ENCODE results near the gene TRIM4.
"Not testable (repeated sequence)": the region's sequence is repeated elsewhere in the genome, so short reads cannot be mapped to it uniquely, and the experiment has no call there.

TRIM4 gene

DNA sequence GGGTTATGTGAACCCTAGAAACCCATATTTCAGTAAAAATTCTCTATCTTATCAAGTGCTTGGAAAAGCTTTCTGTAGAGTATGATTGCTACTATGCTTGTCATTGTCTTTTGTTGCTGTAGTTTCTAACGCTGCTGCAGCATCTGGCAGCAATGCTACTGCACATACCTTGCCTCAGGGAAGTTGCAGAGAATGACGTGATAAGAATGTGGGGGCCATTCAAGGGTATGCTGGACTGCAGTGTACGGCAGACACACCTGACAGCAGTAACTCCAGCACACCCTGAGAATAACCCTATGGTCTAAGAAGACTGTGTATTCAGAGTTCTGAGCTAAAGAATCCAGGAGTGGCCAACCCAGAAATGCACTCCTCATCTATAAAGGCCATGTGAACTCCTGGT is 20.5 kb downstream of the TRIM4 start:
- H3K27ac ChIP-seq = no peak overlapping the region
- H3K36me3 ChIP-seq = peaks cover 58 to 72% (median 64%) of the 10 kb centered on the region in 11 experiments
- no peak for TF ChIP-seq Cebpa-rat (IDR thresholded peaks at IDR 0.05)
- H3K4me3 ChIP-seq = no peak overlapping the region
- H3K9me3 ChIP-seq (replicated peaks in 1 of 11) = peaks cover 0 to 10% (median 5%) of the 10 kb centered on the region in 11 experiments; a peak in 11 of 22 replicates
- no peaks in the 10 kb centered on the region for H3K27me3 ChIP-seq
- H3K4me1 ChIP-seq = peaks cover 0 to 10% (median 0%) of the 10 kb centered on the region in 10 experiments; a peak in 2 of 20 replicates
- H3K4me2 ChIP-seq = no peak overlapping the region
- no peak overlapping the region for H3K9ac ChIP-seq
- H4K20me1 ChIP-seq = peaks cover 0 to 7% (median 0%) of the 10 kb centered on the region in 11 experiments; a peak in 2 of 22 replicates

DNA sequence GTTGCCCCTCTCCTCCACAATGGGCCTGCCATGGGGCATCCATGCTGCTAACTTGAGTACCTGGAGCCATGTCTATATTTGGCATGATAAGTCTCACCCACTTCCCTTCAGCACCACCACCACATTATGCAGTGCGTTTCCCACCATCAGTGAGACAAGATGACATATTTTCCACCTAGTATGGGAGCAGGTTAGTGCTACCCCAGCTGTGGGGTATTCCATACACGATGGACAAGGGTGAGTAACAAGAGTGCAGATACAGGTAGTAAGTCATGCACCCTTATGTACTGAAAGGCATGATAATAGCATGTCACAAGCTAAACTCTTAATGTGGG is 21.3 kb downstream of the TRIM4 start:
- Histone ChIP-seq H3K4me3 (no peak overlapping the region), H3K9ac (no peak overlapping the region), H3K27me3 (no peaks in the 10 kb centered on the region), H3K36me3 (peaks cover 50 to 66% (median 57%) of the 10 kb centered on the region in 11 experiments), H4K20me1 (peaks cover 0 to 7% (median 0%) of the 10 kb centered on the region in 11 experiments; a peak in 2 of 22 replicates), H3K4me2 (no peak overlapping the region), H3K27ac (no peak overlapping the region), H3K4me1 (peaks cover 0 to 10% (median 0%) of the 10 kb centered on the region in 10 experiments; a peak in 2 of 20 replicates), H3K9me3 (replicated peaks in 1 of 11) (peaks cover 0 to 10% (median 5%) of the 10 kb centered on the region in 11 experiments; a peak in 11 of 22 replicates)
- TF ChIP-seq Cebpa-rat (IDR thresholded peaks at IDR 0.05) = no peak

DNA sequence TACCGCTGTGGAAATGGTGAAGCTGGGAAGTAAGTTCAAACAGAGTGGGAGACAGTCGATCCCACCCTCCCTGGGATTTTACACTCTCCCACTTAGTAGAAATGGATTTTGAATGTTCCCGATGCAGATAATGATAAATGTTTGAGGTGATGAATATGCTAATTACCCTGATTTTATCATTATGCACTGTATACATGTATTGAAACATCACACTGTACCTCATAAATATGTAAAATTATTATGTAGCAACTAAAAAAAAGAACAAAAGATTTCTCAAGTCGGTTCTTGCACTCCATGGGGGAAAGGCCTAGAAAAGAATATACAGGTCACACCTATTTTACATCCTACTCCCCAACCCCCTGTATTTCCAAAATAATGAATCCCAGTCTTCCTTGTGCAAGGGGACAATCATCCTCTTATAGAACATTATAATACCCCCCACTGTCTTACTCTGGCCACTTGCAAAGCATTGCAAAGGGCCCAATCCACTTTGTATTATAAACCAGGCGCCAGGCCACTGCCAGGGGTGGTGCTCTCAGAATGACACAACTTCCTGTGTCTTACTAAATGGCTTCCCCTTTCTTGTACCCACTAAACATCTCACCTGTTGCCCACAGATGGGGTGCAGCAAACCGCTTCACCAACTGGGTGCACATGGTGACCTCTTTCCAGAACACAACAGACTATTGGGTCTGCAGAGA is 21.9 kb downstream of the TRIM4 start:
- Histone ChIP-seq H3K4me2 (no peak overlapping the region), H3K27ac (no peak overlapping the region), H3K4me3 (no peak overlapping the region), H3K9me3 (replicated peaks in 1 of 11) (peaks cover 0 to 10% (median 7%) of the 10 kb centered on the region in 11 experiments; a peak in 11 of 22 replicates), H3K27me3 (no peaks in the 10 kb centered on the region), H3K9ac (no peak overlapping the region), H3K36me3 (peaks cover 50 to 66% (median 57%) of the 10 kb centered on the region in 11 experiments), H3K4me1 (peaks cover 0 to 10% (median 0%) of the 10 kb centered on the region in 10 experiments; a peak in 2 of 20 replicates), H4K20me1 (peaks cover 0 to 7% (median 0%) of the 10 kb centered on the region in 11 experiments; a peak in 2 of 22 replicates)
- TF ChIP-seq Cebpa-rat (IDR thresholded peaks at IDR 0.05) = no peak

DNA sequence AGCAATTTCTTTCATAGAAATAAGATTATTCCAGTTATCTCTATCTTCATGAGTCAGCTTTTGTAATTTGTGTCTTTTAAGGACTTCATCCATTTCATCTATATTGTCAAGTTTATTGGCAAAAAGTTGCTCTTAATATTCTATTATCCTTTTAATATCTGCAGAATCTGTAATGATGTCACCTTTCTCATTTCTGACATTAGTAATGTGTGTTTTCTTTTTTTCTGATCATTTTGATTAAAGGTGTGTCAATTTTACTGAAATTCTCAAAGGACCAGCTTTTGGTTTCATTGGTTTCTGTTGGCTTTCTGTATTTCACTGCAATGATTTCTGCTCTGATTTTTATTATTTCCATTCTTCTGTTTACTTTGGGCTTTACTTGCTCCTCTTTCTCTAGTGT is 24.6 kb downstream of the TRIM4 start:
- no peak overlapping the region for H3K9ac ChIP-seq
- H3K27ac ChIP-seq = no peak overlapping the region
- no peak for TF ChIP-seq Cebpa-rat (IDR thresholded peaks at IDR 0.05)
- H3K9me3 ChIP-seq (replicated peaks in 1 of 11) = peaks cover 13 to 32% (median 25%) of the 10 kb centered on the region in 11 experiments
- peaks cover 0 to 10% (median 0%) of the 10 kb centered on the region in 10 experiments; a peak in 2 of 20 replicates for H3K4me1 ChIP-seq
- peaks cover 0 to 4% (median 0%) of the 10 kb centered on the region in 11 experiments; a peak in 2 of 22 replicates for H4K20me1 ChIP-seq
- no peak overlapping the region for H3K4me2 ChIP-seq
- H3K27me3 ChIP-seq = no peaks in the 10 kb centered on the region
- H3K4me3 ChIP-seq = no peak overlapping the region
- peaks cover 50 to 66% (median 57%) of the 10 kb centered on the region in 11 experiments for H3K36me3 ChIP-seq

DNA sequence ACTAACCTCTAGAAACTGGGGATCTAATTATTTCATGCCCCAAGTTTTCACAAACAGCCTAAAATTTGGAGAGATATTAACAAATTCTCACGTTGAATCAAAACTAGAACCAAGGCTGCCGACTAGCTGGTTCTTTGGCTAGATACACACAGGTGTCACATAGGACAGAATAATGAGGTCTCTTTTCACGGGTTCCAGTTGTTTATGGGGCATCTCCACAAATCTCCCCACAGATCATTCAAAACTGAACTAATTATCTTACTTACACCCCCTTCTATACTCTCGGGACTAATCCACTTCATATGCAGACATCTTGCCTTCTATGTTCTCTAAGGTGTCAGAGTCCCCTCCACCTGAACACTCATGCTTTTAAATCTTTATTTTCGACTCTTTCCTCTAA is 26.1 kb downstream of the TRIM4 start:
- H3K9ac ChIP-seq = no peak overlapping the region
- H3K27ac ChIP-seq = no peak overlapping the region
- no peak overlapping the region for H3K4me2 ChIP-seq
- peaks cover 0 to 4% (median 0%) of the 10 kb centered on the region in 11 experiments; a peak in 1 of 22 replicates for H4K20me1 ChIP-seq
- H3K4me1 ChIP-seq = peaks cover 0 to 8% (median 0%) of the 10 kb centered on the region in 10 experiments; a peak in 2 of 20 replicates
- H3K36me3 ChIP-seq = peaks cover 43 to 59% (median 51%) of the 10 kb centered on the region in 11 experiments
- TF ChIP-seq Cebpa-rat (IDR thresholded peaks at IDR 0.05) = no peak
- no peak overlapping the region for H3K4me3 ChIP-seq
- peaks cover 22 to 44% (median 37%) of the 10 kb centered on the region in 11 experiments for H3K9me3 ChIP-seq (replicated peaks in 1 of 11)
- H3K27me3 ChIP-seq = no peaks in the 10 kb centered on the region

DNA sequence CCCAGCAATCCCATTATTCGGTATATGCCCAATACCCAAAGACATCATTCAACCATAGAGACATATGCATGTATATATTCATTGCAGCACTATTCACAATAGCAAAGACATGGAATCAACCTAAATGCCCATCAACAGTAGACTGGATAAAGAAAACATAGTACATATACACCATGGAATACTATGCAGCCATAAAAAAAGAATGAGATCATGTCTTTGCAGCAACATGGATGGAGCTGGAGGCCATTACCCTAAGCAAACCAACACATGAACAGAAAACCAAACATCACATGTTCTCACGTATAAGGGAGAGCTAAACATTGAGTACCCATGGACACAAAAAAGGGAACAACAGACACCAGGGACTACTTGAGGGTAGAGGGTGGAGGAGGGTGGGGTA is 29.0 kb downstream of the TRIM4 start:
- not testable (repeated sequence) for H4K20me1 ChIP-seq, H3K4me3 ChIP-seq, H3K27ac ChIP-seq, H3K27me3 ChIP-seq, H3K4me2 ChIP-seq, H3K4me1 ChIP-seq, H3K9ac ChIP-seq
- Histone ChIP-seq H3K9me3 (replicated peaks in 1 of 11) (peaks cover 26 to 53% (median 37%) of the 10 kb centered on the region in 11 experiments), H3K36me3 (peaks cover 38 to 46% (median 41%) of the 10 kb centered on the region in 11 experiments)

DNA sequence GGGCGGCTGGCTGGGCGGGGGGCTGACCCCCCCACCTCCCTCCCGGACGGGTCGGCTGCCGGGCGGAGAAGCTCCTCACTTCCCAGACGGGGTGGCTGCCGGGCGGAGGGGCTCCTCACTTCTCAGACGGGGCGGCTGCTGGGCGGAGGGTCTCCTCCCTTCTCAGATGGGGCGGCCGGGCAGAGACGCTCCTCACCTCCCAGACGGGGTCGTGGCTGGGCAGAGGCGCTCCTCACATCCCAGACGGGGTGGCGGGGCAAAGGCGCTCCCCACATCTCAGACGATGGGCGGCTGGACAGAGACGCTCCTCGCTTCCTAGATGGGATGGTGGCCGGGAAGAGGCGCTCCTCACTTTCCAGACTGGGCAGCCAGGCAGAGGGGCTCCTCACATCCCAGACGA is 31.0 kb downstream of the TRIM4 start:
- Histone ChIP-seq H3K36me3 (peaks cover 38 to 51% (median 42%) of the 10 kb centered on the region in 11 experiments), H3K9me3 (replicated peaks in 1 of 11) (peaks cover 32 to 65% (median 49%) of the 10 kb centered on the region in 11 experiments)
- not testable (repeated sequence) for H3K4me3 ChIP-seq, H4K20me1 ChIP-seq, H3K27ac ChIP-seq, H3K4me2 ChIP-seq, H3K9ac ChIP-seq, H3K27me3 ChIP-seq, H3K4me1 ChIP-seq

DNA sequence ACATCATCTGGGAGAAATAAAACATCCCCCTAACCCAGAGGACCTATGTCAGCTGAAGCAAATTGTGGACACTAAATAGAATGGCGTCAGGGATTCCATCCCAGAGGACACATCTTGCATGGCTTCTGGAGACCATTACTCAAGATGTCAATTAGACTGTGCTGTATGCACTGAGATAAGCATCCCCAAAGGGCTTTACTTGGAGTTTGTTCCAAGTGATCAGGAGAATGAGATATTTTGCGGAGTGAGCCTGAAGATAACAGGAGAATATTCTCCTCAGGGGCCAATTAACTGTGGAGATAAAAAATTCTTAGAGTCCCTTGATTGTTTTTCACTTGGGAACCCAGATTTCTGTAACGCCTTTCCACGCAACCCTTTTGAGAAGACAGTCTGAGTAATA is 38.0 kb downstream of the TRIM4 start:
- H3K9me3 ChIP-seq (replicated peaks in 1 of 11) = peaks cover 0 to 26% (median 12%) of the 10 kb centered on the region in 11 experiments; a peak in 13 of 22 replicates
- no peak overlapping the region for H3K27ac ChIP-seq
- peaks cover 0 to 8% (median 0%) of the 10 kb centered on the region in 11 experiments; a peak in 2 of 22 replicates for H3K36me3 ChIP-seq
- no peaks in the 10 kb centered on the region for H3K4me1 ChIP-seq
- no peaks in the 10 kb centered on the region for H4K20me1 ChIP-seq
- H3K9ac ChIP-seq = no peak overlapping the region
- no peaks in the 10 kb centered on the region for H3K27me3 ChIP-seq
- H3K4me2 ChIP-seq = no peak overlapping the region
- H3K4me3 ChIP-seq = no peak overlapping the region
- no peak for TF ChIP-seq Cebpa-rat (IDR thresholded peaks at IDR 0.05)

DNA sequence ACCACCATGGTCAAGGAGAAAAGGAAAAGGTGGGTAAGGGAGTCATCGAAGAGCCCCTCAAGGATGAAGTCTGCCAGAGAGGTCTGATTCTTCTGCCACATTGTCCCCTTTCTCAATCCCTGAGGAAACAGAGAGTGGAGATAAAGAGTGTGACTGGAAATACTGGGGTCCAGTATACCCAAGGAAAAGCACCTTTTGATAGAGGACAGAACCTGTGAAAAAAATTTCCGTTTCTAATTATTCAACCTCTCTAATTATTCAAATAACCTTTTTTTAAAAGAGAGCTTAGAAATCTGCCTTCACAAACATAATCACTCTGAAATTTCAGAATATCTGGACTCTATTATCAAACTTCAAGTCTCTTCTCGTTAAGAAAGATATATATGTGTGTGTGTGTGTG is 42.4 kb downstream of the TRIM4 start, which contains the start of gene OR2AE1:
Gene OR2AE1, minus strand, starts transcription at position 101 of the 400 bp plus-strand sequence. Its CDS starts 0 bp downstream, at position 101.
- H3K36me3 ChIP-seq = no peaks in the 10 kb centered on the region
- no peaks in the 10 kb centered on the region for H3K4me1 ChIP-seq
- no peak within 1 kb of the TSS for H3K9ac ChIP-seq
- H4K20me1 ChIP-seq = no peaks in the 10 kb centered on the region
- H3K9me3 ChIP-seq (replicated peaks in 1 of 11) = no peaks in the 10 kb centered on the region
- no peaks in the 10 kb centered on the region for H3K27me3 ChIP-seq
- no peak within 1 kb of the TSS for H3K27ac ChIP-seq
- H3K4me3 ChIP-seq = no peak within 1 kb of the TSS
- no peak for TF ChIP-seq Cebpa-rat (IDR thresholded peaks at IDR 0.05)
- no peak within 1 kb of the TSS for H3K4me2 ChIP-seq

Measured in BLaER1 treated with 17β-estradiol and CSF1 and Interleukin-3, amounts not matched to agents 10 nM and 100 nM (cell line).